SK-N-SH (cell line): ENCODE data around the gene CFAP20DC.

Source experiments
- EP300 ChIP-seq, 2 experiments: IDR thresholded peaks; 2 replicates each; pipeline versions ENCODE4 v1.4.0 to v1.6.1; 2012; ENCODE audit warnings: borderline replicate concordance in 1 of 2, low read depth in 1 of 2, low read length in 1 of 2
- EZH2phosphoT487 ChIP-seq: fragments of 200-600 bp; sonication (generic); IDR thresholded peaks from 2 replicates; pipeline ENCODE4 v1.6.1; 2017; ENCODE audit warnings: low read depth, mixed run types, mild to moderate bottlenecking, antibody characterized with exemption, moderate library complexity, borderline replicate concordance
- JUND ChIP-seq: IDR thresholded peaks from 2 replicates; pipeline ENCODE4 v1.4.0; 2012
- MEF2A ChIP-seq: IDR thresholded peaks from 2 replicates; pipeline ENCODE4 v1.4.0; 2012; ENCODE audit warnings: low read depth, borderline replicate concordance
- NFIC ChIP-seq: IDR thresholded peaks from 2 replicates; pipeline ENCODE4 v1.4.0; 2012; ENCODE audit warnings: borderline replicate concordance
- POLR2AphosphoS5 ChIP-seq: IDR thresholded peaks from 2 replicates; pipeline ENCODE4 v1.6.1; 2012; ENCODE audit warnings: low read depth, low read length
- RCOR1 ChIP-seq: fragments of 150-350 bp; IDR thresholded peaks from 2 replicates; pipeline ENCODE4 v1.6.1; 2017; ENCODE audit warnings: antibody characterized with exemption, low read length
- SMC3 ChIP-seq: IDR thresholded peaks from 2 replicates; pipeline ENCODE4 v1.6.1; 2012; ENCODE audit warnings: low read depth, low read length, improper control_type of control experiment
- TCF12 ChIP-seq: IDR thresholded peaks from 2 replicates; pipeline ENCODE4 v1.4.0; 2012
- TEAD4 ChIP-seq: IDR thresholded peaks from 2 replicates; pipeline ENCODE4 v1.4.0; 2012; ENCODE audit warnings: mild to moderate bottlenecking, borderline replicate concordance; ENCODE audit not compliant: insufficient read depth
- YY1 ChIP-seq: IDR thresholded peaks from 2 replicates; pipeline ENCODE4 v1.4.0; 2012; ENCODE audit warnings: low read depth, mild to moderate bottlenecking
- TF ChIP-seq, protein P1 (sequence below): IDR thresholded peaks from 2 replicates; pipeline ENCODE4 v1.4.0; 2012; ENCODE audit warnings: low read depth
- TF ChIP-seq, protein P2 (sequence below): fragments of 200-600 bp; sonication (generic); IDR thresholded peaks from 2 replicates; pipeline ENCODE4 v1.6.1; 2017; ENCODE audit warnings: antibody characterized with exemption, mild to moderate bottlenecking, moderate library complexity
- TF ChIP-seq, protein P3 (sequence below): IDR thresholded peaks from 2 replicates; pipeline ENCODE4; 2012

DNA sequence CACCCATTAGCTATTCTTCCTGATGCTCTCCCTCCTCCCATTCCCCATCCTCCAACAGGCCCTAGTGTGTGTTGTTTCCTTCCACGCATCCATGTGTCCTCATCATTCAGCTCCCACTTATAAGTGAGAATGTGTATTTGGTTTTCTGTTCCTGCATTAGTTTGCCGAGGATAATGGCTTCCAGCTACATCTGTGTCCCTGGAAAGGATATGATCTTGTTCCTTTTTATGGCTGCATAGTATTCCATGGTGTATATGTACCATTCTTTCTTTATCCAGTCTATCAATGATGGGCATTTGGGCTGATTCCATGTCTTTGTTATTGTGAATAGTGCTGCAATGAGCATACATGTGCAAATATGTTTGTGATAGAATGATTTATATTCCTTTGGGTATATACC, 56.3 kb downstream of the CFAP20DC start:
- TF ChIP-seq RCOR1 (no peak), POLR2AphosphoS5 (no peak), EP300 (IDR thresholded peaks at IDR 0.05; ENCODE audit: borderline replicate concordance in 1 of 2, low read depth in 1 of 2, low read length in 1 of 2) (no peak), TEAD4 (no peak), EZH2phosphoT487 (no peak), SMC3 (no peak), YY1 (no peak), NFIC (no peak), JUND (no peak), MEF2A (no peak), TCF12 (no peak)
- TF ChIP-seq, protein P1, sequence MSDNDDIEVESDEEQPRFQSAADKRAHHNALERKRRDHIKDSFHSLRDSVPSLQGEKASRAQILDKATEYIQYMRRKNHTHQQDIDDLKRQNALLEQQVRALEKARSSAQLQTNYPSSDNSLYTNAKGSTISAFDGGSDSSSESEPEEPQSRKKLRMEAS, result no peak
- TF ChIP-seq, protein P2, sequence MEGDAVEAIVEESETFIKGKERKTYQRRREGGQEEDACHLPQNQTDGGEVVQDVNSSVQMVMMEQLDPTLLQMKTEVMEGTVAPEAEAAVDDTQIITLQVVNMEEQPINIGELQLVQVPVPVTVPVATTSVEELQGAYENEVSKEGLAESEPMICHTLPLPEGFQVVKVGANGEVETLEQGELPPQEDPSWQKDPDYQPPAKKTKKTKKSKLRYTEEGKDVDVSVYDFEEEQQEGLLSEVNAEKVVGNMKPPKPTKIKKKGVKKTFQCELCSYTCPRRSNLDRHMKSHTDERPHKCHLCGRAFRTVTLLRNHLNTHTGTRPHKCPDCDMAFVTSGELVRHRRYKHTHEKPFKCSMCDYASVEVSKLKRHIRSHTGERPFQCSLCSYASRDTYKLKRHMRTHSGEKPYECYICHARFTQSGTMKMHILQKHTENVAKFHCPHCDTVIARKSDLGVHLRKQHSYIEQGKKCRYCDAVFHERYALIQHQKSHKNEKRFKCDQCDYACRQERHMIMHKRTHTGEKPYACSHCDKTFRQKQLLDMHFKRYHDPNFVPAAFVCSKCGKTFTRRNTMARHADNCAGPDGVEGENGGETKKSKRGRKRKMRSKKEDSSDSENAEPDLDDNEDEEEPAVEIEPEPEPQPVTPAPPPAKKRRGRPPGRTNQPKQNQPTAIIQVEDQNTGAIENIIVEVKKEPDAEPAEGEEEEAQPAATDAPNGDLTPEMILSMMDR, result no peak
- TF ChIP-seq, protein P3, sequence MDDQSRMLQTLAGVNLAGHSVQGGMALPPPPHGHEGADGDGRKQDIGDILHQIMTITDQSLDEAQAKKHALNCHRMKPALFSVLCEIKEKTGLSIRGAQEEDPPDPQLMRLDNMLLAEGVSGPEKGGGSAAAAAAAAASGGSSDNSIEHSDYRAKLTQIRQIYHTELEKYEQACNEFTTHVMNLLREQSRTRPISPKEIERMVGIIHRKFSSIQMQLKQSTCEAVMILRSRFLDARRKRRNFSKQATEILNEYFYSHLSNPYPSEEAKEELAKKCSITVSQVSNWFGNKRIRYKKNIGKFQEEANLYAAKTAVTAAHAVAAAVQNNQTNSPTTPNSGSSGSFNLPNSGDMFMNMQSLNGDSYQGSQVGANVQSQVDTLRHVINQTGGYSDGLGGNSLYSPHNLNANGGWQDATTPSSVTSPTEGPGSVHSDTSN, result no peak
